Lower lobe of right lung (tissue), 2 donors: ENCODE results near the gene MIS18BP1. TPM values are rescaled to one million over a fixed set of nuclear protein-coding genes. Genes with fewer than 3 reads are reported as not detected.
"Not testable (repeated sequence)": the region's sequence is repeated elsewhere in the genome, so short reads cannot be mapped to it uniquely, and the experiment has no call there.

Source experiments
- ATAC-seq, 2 donors: fragments of 200-7000 bp; cut with Tn5 transposase; one replicate each; pipeline ENCODE4 v1.9.1; 2020 to 2022; ENCODE audit warnings: mild to moderate bottlenecking in 2 of 2, moderate library complexity in 2 of 2
- DNase-seq: peaks from one replicate; pipeline ENCODE4 v3.0.0-alpha.2; 2020
- H3K27ac ChIP-seq: fragments of 200-600 bp; one replicate; pipeline ENCODE4 v1.8.0; 2022
- H3K27me3 ChIP-seq: fragments of 200-600 bp; one replicate; pipeline ENCODE4 v1.8.0; 2022; ENCODE audit warnings: low read depth
- H3K36me3 ChIP-seq: fragments of 200-600 bp; one replicate; pipeline ENCODE4 v1.8.0; 2022; ENCODE audit warnings: mild to moderate bottlenecking
- H3K4me1 ChIP-seq: fragments of 200-600 bp; one replicate; pipeline ENCODE4 v1.8.0; 2022
- H3K4me3 ChIP-seq: fragments of 200-600 bp; one replicate; pipeline ENCODE4 v1.8.0; 2022; ENCODE audit warnings: mild to moderate bottlenecking
- H3K9me3 ChIP-seq: fragments of 200-600 bp; one replicate; pipeline ENCODE4 v1.8.0; 2022
- CTCF ChIP-seq: fragments of 200-600 bp; IDR thresholded peaks from one replicate; pipeline ENCODE4 v1.8.0; 2022; ENCODE audit warnings: antibody characterized with exemption, mild to moderate bottlenecking
- intact Hi-C: fragments of 100-400 bp; cut with DNase I; formaldehyde crosslinking; loops from one replicate; pipeline ENCODE4 v1.11.0; 2022
- total RNA-seq: library from RNA; stranded (reverse); fragmentation: NEBNext Ultra II Directional; extraction: Animal tissue kit (Norgen Biotek cat#: 25700); gene quantifications from one replicate; pipeline ENCODE4 v1.2.1, GENCODE V29; 2021
- donor health status: DM: no; HTN: yes; CAD: no; lungs with severe emphysema.

MIS18BP1 gene
- total RNA-seq, 1 donor from 2014 or later, result 48.3 TPM

GRCh38 chr14:45242706-45243105 is 10.3 kb downstream of the MIS18BP1 start:
- no peak for TF ChIP-seq CTCF
- Histone ChIP-seq H3K9me3 (no peaks in the 10 kb centered on the region), H3K27me3 (no peaks in the 10 kb centered on the region), H3K27ac (no peak overlapping the region), H3K4me3 (no peak overlapping the region), H3K36me3 (peaks cover 1% of the 10 kb centered on the region), H3K4me1 (peaks cover 20% of the 10 kb centered on the region)
- ATAC-seq (no peak), DNase-seq (no peak)
- intact Hi-C loops, result no loop called here

- Histone ChIP-seq H3K4me3 (no peak overlapping the region), H3K4me1 (peaks cover 4% of the 10 kb centered on the region), H3K36me3 (peaks cover 31% of the 10 kb centered on the region), H3K9me3 (no peaks in the 10 kb centered on the region), H3K27ac (no peak overlapping the region), H3K27me3 (no peaks in the 10 kb centered on the region)
- intact Hi-C loops, result no loop called here
- DNase-seq (no peak), ATAC-seq (no peak)
- no peak for TF ChIP-seq CTCF
These were observed 14.0 kb downstream of the MIS18BP1 start for GRCh38 chr14:45238988-45239387.

- Histone ChIP-seq H3K36me3 (peaks cover 81% of the 10 kb centered on the region), H3K9me3 (no peaks in the 10 kb centered on the region), H3K4me1 (no peaks in the 10 kb centered on the region), H3K27ac (no peak overlapping the region), H3K27me3 (no peaks in the 10 kb centered on the region), H3K4me3 (no peak overlapping the region)
- DNase-seq (no peak), ATAC-seq (no peak)
- intact Hi-C loops, result no loop called here
- TF ChIP-seq CTCF, result no peak
These were observed 25.4 kb downstream of the MIS18BP1 start for GRCh38 chr14:45227566-45227965.

GRCh38 chr14:45222485-45223262 is 30.3 kb downstream of the MIS18BP1 start:
- Histone ChIP-seq H3K27me3 (no peaks in the 10 kb centered on the region), H3K36me3 (peaks cover 45% of the 10 kb centered on the region), H3K4me1 (no peaks in the 10 kb centered on the region), H3K9me3 (no peaks in the 10 kb centered on the region), H3K27ac (no peak overlapping the region), H3K4me3 (no peak overlapping the region)
- ATAC-seq (no peak), DNase-seq (no peak)
- TF ChIP-seq CTCF, result no peak
- intact Hi-C loops, result no loop called here

- H3K4me3 ChIP-seq, H3K9me3 ChIP-seq, H3K4me1 ChIP-seq, ATAC-seq, H3K27me3 ChIP-seq, intact Hi-C loops, DNase-seq, H3K27ac ChIP-seq: not testable (repeated sequence)
- peaks cover 84% of the 10 kb centered on the region for H3K36me3 ChIP-seq
These were observed 38.7 kb downstream of the MIS18BP1 start for GRCh38 chr14:45214341-45214740.

GRCh38 chr14:45213716-45214115 is 39.3 kb downstream of the MIS18BP1 start:
- intact Hi-C loops, ATAC-seq: not testable (repeated sequence)
- peaks cover 91% of the 10 kb centered on the region for H3K36me3 ChIP-seq

More at GRCh38 chr14:45213716-45214115, 39.3 kb downstream of the MIS18BP1 start:
- H3K9me3 ChIP-seq, H3K27me3 ChIP-seq, H3K4me1 ChIP-seq, H3K27ac ChIP-seq, H3K4me3 ChIP-seq, DNase-seq: not testable (repeated sequence)
